Measurements from ENCODE around the gene SPAG8.
A peak's percentile ranks its signal among the peaks of the same experiment; 100 is the strongest.

The SPAG8 gene

GRCh38 chr9:35839926-35840325 is 27.9 kb upstream of the SPAG8 start:
- DNase-seq (ENCODE audit: low read depth in 2 of 2): no peak

GRCh38 chr9:35836595-35836994 is 24.5 kb upstream of the SPAG8 start:
- no peak for DNase-seq (ENCODE audit: low read depth in 2 of 2)

- DNase-seq (ENCODE audit: low read depth in 2 of 2): no peak
Measured at GRCh38 chr9:35835766-35836165, 23.7 kb upstream of the SPAG8 start.

- no peak for DNase-seq (ENCODE audit: low read depth in 2 of 2)
Measured at GRCh38 chr9:35835216-35835632, 23.2 kb upstream of the SPAG8 start.

GRCh38 chr9:35834260-35835215 is 22.5 kb upstream of the SPAG8 start:
- no peak for DNase-seq (ENCODE audit: low read depth in 2 of 2)

GRCh38 chr9:35832814-35833213 is 20.8 kb upstream of the SPAG8 start:
- no peak for DNase-seq (ENCODE audit: low read depth in 2 of 2)

GRCh38 chr9:35831040-35831439 is 19.0 kb upstream of the SPAG8 start:
- DNase-seq (ENCODE audit: low read depth in 2 of 2): no peak

GRCh38 chr9:35829764-35830096 is 17.7 kb upstream of the SPAG8 start:
- DNase-seq (ENCODE audit: low read depth in 2 of 2): no peak

- DNase-seq (ENCODE audit: low read depth in 2 of 2): peak; percentile 85 to 88
Measured at GRCh38 chr9:35829084-35829763, 17.2 kb upstream of the SPAG8 start, which contains the start of gene TMEM8B. TSS of gene TMEM8B (plus strand) at chr9:35829228. CDS start at chr9:35829448, 220 bp downstream.

GRCh38 chr9:35828716-35829083 is 16.6 kb upstream of the SPAG8 start, which contains the start of gene FAM221B:
TSS of gene FAM221B (minus strand) at chr9:35828732. CDS start at chr9:35826161, 2,571 bp downstream.
- DNase-seq (ENCODE audit: low read depth in 2 of 2): no peak

- no peak for DNase-seq (ENCODE audit: low read depth in 2 of 2)
Measured at GRCh38 chr9:35827486-35827885, 15.4 kb upstream of the SPAG8 start.

- no peak for DNase-seq (ENCODE audit: low read depth in 2 of 2)
Measured at GRCh38 chr9:35826071-35826701, 14.1 kb upstream of the SPAG8 start.

GRCh38 chr9:35822926-35823325 is 10.9 kb upstream of the SPAG8 start:
- DNase-seq (ENCODE audit: low read depth in 2 of 2): no peak

- no peak for DNase-seq (ENCODE audit: low read depth in 2 of 2)
Measured at GRCh38 chr9:35820076-35820475, 8.0 kb upstream of the SPAG8 start.

- no peak for DNase-seq (ENCODE audit: low read depth in 2 of 2)
Measured at GRCh38 chr9:35818341-35818740, 6.3 kb upstream of the SPAG8 start.

GRCh38 chr9:35816708-35817107 is 4.6 kb upstream of the SPAG8 start:
- no peak for DNase-seq (ENCODE audit: low read depth in 2 of 2)

GRCh38 chr9:35814841-35815543 is 2.9 kb upstream of the SPAG8 start, which contains the start of gene HINT2:
TSS of gene HINT2 (minus strand) at chr9:35815042. CDS start at chr9:35814979, 63 bp downstream.
- DNase-seq (ENCODE audit: low read depth in 2 of 2): peak; percentile 94

GRCh38 chr9:35814106-35814840 is 2.2 kb upstream of the SPAG8 start:
- no peak for DNase-seq (ENCODE audit: low read depth in 2 of 2)

GRCh38 chr9:35813434-35814105 is 1.5 kb upstream of the SPAG8 start:
- DNase-seq (ENCODE audit: low read depth in 2 of 2): no peak

- DNase-seq (ENCODE audit: low read depth in 2 of 2): no peak
Measured at GRCh38 chr9:35811381-35812024, 559 bp downstream of the SPAG8 start.
